HPDE6-E6E7 (cell line): Measurements from ENCODE around the gene NKAPL.

Experiments
- DNase-seq: peaks from one replicate; pipeline ENCODE4 v3.0.0; 2011; ENCODE audit warnings: missing footprints; ENCODE audit errors: extremely low spot score

The NKAPL gene

DNA sequence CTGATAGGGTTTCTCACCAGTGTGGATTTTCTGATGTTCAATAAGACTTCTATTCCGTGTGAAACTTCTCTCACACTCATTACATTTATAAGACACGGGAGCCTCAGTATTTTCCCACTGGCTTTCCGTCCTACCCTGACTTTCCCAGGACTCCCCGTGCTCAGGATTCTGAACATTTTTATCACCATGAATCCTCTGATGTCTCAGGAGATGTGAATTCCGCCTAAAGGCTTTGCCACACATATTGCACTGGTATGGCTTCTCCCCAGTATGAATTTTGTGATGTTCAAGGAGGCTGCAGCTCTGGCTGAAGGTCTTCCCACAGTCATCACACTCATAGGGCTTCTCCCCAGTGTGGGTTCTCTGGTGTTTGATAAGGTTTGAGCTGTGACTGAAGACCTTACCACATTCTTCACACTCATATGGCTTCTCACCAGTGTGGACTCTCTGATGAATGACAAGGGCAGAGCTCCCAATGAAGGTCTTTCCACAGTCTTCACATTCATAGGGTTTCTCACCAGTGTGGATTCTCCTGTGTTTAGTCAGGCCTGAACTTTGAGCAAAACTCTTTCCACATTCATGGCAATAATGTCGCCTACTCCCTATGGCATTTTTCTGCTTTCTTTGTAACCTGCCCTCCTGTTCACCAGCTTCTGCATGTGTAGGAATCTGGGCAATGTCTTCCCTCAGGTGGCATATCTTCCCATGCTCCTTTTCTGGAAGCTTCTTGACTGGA is 13.7 kb upstream of the NKAPL start:
- no peak for DNase-seq

DNA sequence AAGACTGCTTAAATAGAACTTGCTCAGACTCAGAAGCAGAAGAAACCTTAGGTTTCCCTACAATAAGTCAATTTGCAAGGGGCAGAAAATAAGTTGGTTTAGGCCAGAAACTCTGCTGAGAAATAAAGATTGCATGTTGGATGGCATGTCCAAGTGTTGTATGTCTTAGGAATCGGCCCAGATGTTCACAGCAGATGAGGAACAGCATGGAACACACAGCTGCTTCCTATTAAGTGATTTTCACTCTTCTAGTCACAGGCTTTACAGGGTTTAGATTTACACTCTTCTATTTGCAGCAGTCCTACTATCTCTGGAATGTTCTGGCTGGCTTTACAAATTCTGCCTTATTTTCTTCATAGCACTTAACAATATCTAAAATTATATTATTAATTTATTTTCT is 10.2 kb upstream of the NKAPL start:
- DNase-seq = no peak

DNA sequence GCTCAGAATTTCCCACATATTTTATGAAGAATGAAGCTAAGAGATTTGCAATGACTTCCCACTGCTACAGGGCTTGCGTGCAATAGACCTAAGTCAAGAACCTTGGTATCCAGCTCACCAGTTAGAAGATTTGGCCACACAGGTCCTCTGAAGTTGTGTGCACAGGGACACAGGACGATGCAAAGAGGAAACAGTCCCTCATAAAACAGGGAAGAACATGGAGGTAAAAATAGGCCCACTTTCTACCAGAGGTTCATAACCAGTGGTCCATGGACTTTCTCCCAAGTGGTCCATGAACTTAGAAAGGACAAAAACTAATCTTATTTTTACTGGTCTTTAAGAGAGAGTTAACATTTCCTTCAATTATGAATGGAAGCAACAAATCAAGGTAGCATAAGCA is 8.3 kb upstream of the NKAPL start:
- DNase-seq = no peak

DNA sequence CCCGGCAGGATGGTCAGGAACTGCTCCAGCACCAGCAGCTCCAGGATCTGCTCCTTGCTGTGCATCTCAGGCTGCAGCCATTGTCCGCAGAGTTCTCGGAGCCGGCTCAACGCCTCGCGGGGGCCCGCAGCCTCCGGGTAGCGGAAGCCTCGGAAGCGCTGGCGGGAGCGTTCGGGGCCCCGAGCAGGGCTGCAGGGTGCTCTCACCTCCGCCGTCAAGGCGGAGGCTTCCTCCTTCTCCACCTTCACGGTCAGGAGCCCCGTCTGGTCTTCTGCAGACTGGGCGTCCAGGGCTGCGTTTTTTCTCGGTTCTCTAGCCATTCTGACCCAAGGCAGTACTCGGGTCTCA is 7.5 kb upstream of the NKAPL start:
- peak; percentile 14 for DNase-seq

DNA sequence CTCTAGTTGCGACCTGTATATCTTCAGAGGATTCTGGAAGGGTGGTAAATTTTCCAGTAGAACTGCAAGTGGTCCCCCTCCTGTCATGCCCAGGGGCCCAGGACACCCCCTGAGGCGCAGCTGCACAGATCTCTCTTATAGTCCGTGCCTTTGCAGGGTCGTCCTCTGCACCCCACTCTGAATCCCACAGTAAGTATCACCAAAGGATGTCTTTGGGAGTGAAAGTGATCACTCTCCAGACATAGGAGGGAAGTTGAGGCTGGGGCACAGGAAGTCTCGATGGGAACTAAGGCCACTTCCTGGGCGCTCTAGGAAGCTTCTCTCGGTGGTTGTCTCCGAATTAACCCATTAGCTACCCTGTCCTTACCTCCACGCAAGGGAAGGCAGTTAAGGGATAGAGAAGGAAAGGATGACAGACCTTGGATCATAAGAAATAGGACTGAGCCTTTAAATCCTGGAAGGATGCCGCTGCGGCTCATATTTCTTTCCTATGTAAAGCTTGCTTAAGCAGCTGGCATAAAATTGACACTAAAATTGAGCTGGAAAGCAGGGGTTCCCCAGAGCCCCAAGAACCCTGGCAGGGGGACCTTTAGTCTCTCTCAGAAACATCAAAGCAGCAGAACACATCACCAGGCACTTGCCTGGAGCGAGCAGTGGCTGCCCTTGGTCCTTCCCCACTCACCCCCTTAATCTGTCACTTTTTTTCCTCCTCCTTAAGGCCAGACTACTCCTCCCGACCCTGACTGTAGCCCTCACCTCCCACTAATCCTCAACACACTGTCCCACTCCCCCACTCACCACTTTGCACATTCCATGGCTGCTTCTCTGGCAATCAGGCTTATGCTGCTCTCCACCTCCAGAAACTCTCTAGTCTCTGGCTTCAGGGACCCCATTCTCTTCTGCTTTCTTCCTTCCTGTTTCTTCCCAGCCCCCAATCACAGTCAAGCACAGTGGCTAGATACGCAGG is 6.8 kb upstream of the NKAPL start, which contains the start of gene ZKSCAN4:
ZKSCAN4 (minus strand) TSS at position 261 of the 967 bp plus-strand sequence. CDS start 289 bp downstream, outside the sequence.
- DNase-seq = peak; percentile 78

DNA sequence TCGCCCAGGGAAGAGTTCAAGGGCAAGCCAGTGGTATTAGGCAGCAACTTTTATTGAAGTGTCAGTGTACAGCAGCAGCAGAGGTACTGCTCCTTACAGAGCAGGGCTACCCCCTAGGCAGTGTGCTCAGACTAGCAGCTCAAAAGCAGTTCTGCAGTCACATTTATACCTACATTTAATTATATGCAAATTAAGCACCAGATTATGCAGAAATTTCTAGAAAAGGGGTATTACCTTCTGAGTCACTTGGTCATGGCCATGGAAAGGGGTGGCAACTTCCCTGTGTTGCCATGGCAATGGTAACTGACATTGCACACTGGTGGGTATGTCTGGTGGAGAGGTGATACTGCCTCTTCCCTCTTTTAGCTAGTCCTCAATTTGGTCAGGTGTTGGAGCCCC is 5.0 kb upstream of the NKAPL start:
- DNase-seq = no peak

DNA sequence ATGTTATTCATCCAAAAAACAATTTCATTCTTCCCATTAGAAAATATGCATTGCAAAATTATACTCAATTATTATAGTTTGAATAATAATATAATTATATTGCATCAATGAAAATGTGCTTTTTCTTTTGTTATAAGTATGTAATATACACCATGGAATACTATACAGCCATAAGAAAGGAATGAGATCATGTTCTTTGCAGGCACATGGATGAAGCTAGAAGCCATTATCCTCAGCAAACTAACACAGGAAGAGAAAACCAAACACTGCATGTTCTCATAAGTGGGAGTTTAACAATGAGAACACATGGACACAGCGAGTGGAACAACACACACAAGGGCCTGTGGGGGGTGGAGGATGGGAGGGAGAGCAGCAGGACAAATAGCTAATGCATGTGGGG is 2.1 kb upstream of the NKAPL start:
- DNase-seq = no peak

- no peak for DNase-seq
These were observed 4.8 kb downstream of the NKAPL start for GRCh38 chr6:28263922-28264321.

DNA sequence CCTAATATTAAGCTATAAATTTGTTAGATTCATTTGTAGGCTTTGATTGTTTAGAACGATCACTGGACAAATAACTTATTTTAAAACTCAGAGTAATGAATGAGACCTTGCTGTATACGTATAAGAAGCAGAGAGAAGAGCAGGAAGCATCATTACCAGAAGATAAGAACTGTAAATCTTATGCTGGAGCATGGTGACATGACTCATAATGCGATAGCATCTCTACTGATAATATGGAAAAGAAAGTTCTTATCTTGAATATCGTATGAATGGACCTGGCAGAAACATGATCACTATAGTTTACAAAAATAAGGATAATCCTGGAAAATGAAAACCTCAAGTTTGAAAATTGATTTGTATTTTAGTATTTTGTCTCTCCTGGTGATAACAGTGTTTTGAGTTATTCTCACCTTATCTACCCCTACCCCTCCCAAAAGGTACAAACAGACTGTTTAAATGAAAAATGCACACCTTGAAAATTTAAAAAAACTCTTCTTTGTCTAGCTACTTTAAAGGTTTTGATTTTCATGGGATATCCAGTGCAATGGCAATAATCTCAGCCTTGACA is 5.8 kb downstream of the NKAPL start:
- DNase-seq = no peak

GRCh38 chr6:28266563-28266961 is 7.5 kb downstream of the NKAPL start:
- no peak for DNase-seq

GRCh38 chr6:28266962-28267694 is 8.0 kb downstream of the NKAPL start, which contains the start of gene ZSCAN26:
TSS of gene ZSCAN26 (plus strand) at chr6:28267143. CDS start at chr6:28271920, 4,777 bp downstream.
- DNase-seq = peak; percentile 85

GRCh38 chr6:28267695-28268059 is 8.6 kb downstream of the NKAPL start:
- DNase-seq = no peak

DNA sequence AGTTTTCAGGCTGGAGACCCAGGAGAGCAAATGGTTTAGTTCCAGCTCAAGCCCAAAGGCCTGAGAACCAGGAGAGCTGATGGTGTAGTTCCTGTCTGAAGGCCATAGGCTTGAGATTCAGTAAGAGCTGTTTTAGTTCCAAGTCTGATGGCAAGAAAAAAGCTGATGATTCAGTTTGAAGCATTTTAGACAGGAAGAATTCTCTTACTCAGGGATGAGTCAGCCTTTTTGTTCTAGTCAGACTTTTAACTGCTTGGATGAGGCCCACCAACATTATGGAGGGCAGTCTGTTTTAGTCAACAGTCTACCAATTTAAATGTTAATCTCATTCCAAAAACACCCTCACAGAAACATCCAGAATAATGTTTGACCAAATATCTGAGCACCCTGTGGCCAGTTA is 10.4 kb downstream of the NKAPL start:
- peak; percentile 32 for DNase-seq

DNA sequence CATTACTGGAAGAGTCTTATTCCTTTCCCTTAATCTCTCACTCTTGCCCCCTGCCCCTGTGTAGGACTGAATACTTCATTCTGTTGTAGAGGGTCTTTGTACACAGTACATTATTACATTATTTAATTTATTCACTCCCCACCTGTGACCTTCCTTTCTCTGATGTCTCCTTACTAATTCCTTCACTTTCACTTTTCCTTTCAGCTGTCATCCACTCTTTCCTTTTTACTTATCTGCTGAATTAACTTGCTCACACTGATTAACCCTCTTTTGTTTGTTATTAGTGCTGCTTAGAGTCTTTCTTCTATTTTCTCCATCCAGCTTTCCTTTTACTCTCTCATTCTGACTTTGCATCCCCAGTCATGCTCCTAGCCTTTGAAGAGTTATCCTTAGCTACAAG is 15.8 kb downstream of the NKAPL start:
- DNase-seq = no peak

DNA sequence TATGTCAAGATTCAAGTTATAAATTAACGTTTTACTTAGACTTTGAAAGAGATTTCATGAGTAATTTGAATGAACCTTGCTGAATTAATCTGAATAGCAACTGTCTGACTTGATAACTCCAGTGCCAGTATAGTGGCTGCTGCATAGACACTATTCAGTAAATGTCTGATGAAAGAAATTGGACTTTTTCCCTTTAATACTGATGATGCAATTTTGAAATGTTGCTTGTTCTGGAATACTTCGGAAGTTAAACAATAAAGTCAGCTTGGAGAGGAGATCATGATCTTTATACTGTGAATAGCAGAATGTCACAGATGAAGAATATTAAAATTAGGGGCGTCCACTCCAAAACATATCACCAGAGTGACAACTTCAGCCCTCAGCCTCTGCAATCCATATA is 18.6 kb downstream of the NKAPL start:
- DNase-seq = no peak

DNA sequence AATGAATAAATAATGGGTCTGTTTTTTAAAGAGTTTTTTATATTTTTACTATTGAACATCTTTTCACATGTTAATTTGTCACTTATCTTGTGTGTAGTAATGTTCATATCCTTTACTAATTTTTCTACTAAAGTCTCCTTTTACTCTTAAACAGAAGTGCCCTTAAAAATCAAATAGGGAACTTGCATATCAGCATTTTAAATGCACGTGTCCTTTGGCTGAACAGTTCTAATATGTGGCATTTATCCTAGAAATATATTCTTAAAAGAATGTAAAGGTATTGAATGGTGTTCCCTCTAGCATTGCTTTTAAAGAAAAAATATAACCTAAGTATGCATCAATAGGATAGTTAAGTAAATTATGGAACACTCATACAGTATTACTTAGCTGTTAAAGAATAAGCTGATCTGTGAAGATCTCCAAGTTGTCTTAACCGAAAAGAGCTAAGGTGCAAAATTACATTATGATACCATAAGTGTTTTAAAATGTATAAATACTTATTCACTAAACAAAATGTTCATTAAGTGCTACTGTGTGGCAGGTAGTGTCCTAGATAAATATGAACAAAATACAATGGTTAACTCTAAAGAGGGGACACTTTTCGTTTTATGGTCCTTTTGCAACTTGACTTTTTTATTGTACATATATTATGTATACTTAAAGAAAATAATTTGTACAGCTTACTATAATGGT is 21.6 kb downstream of the NKAPL start:
- DNase-seq = no peak

DNA sequence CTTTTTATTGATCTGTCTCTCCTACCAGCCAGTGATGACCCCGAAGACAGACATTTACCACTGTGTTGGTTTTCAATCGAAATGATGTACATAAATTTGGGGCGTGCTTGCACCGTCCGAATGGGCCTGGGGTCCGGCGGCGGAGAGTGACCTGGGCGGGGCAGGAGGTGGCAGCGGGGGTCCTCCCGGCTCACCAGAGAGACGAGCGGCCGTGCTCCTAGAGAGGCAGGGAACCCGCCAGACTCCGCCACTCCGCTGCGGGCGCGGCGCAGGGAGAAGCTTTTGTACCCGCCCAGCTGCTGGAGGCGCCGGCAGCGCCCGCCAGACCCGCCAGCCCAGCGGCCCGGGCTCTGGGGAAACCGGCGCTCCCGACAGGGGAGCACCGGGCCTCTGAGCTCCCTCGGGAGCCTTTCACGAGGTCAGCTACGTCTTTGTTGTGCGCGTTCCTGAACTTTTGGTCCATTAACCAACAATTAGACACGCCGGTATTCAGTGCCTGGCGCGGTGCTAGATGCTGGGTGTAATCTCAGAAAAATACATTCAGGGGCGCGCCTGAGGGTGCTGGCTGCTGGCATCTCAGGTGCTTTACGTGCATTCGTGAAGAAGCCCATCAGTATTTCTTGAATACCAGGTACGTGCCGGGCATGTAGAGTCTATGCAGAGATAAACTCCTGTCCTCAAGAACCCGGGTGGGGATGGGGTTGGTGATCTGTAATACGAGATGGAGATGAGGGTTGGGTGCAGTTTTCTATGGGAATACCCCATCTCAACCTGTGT is 22.4 kb downstream of the NKAPL start, which contains the start of gene PGBD1:
PGBD1 (plus strand) TSS at position 285 of the 777 bp plus-strand sequence. CDS start 2,242 bp downstream, outside the sequence.
- DNase-seq = peak; percentile 63

- DNase-seq = no peak
These were observed 23.8 kb downstream of the NKAPL start for GRCh38 chr6:28282926-28283325.

DNA sequence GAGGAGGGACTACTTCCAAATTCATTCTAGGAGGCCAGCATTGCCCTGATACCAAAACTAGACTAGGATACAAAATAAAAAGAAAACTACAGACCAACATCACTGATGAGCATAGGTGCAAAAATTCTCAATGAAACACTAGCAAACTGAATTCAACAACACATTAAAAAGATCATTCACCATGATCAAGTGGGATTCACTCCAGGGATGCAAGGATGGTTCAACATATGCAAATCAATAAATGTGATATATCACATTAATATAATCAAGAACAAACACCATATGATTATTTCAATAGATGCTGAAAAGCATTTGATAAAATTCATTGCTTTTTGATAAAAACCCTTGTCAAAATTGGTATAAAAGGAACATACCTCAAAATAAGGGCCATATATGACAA is 32.5 kb downstream of the NKAPL start:
- DNase-seq = no peak

GRCh38 chr6:28295326-28295725 is 36.2 kb downstream of the NKAPL start:
- DNase-seq = no peak
